Measurements from ENCODE around the gene HNRNPLL. TPM values are rescaled to one million over a fixed set of nuclear protein-coding genes. Genes with fewer than 3 reads are reported as not detected.
"Not testable (repeated sequence)": the region's sequence is repeated elsewhere in the genome, so short reads cannot be mapped to it uniquely, and the experiment has no call there.

HNRNPLL gene
- total RNA-seq, 3 donors from 2014 or later (not counting 1 experiment from before 2014, with no cell fraction given) = 7.3 to 18.4 (median 8.8) TPM

GRCh38 chr2:38546064-38546463 lies 56.7 kb downstream of the HNRNPLL start:
- TF ChIP-seq CTCF (IDR thresholded peaks at IDR 0.05) = no peak
- no peak overlapping the region for H3K27ac Mint-ChIP-seq
- Histone ChIP-seq H3K27ac (ENCODE audit: low read length) (no peak overlapping the region), H3K27me3 (ENCODE audit: control insufficient read depth, insufficient read depth, low read length) (no peaks in the 10 kb centered on the region), H3K4me1 (ENCODE audit: control insufficient read depth, insufficient read depth, low read length) (no peaks in the 10 kb centered on the region), H3K36me3 (ENCODE audit: control insufficient read depth, insufficient read depth, low read length) (no peaks in the 10 kb centered on the region), H3K9me3 (ENCODE audit: control insufficient read depth, insufficient read depth, low read length) (no peaks in the 10 kb centered on the region), H3K4me3 (ENCODE audit: low read length) (no peak overlapping the region)
- ATAC-seq (no peak), DNase-seq (no peak)
- H3K9me3 Mint-ChIP-seq = no peaks in the 10 kb centered on the region
- H3K4me1 Mint-ChIP-seq = peaks cover 5 to 8% of the 10 kb centered on the region in 2 donors
- no peaks in the 10 kb centered on the region for H3K36me3 Mint-ChIP-seq
- H3K4me3 Mint-ChIP-seq = no peak overlapping the region
- intact Hi-C loops (cut with micrococcal nuclease) = no loop called here
- H3K27me3 Mint-ChIP-seq (ENCODE audit: low read depth in 2 of 2) = peaks cover 7 to 10% of the 10 kb centered on the region in 2 donors

GRCh38 chr2:38542248-38542631 lies 60.5 kb downstream of the HNRNPLL start:
- intact Hi-C loops (cut with micrococcal nuclease); ATAC-seq; H3K4me1 Mint-ChIP-seq; H3K4me3 ChIP-seq (ENCODE audit: low read length); H3K4me3 Mint-ChIP-seq; H3K27me3 ChIP-seq (ENCODE audit: control insufficient read depth, insufficient read depth, low read length); H3K36me3 Mint-ChIP-seq; H3K36me3 ChIP-seq (ENCODE audit: control insufficient read depth, insufficient read depth, low read length); H3K9me3 ChIP-seq (ENCODE audit: control insufficient read depth, insufficient read depth, low read length); H3K27ac Mint-ChIP-seq; H3K27ac ChIP-seq (ENCODE audit: low read length); DNase-seq; H3K4me1 ChIP-seq (ENCODE audit: control insufficient read depth, insufficient read depth, low read length); H3K9me3 Mint-ChIP-seq: not testable (repeated sequence)
- H3K27me3 Mint-ChIP-seq (ENCODE audit: low read depth in 2 of 2) = peaks cover 9 to 12% of the 10 kb centered on the region in 2 donors
- 87% methylated on average over 4 of the region's 4 CpGs for WGBS (ENCODE audit: insufficient coverage)

GRCh38 chr2:38540580-38541286 lies 62.0 kb downstream of the HNRNPLL start:
- no peaks in the 10 kb centered on the region for H3K27me3 ChIP-seq (ENCODE audit: control insufficient read depth, insufficient read depth, low read length)
- no peak overlapping the region for H3K4me3 ChIP-seq (ENCODE audit: low read length)
- ATAC-seq (no peak), DNase-seq (no peak)
- Mint-ChIP-seq H3K36me3 (no peaks in the 10 kb centered on the region), H3K4me1 (peaks cover 0 to 5% of the 10 kb centered on the region in 2 donors), H3K9me3 (no peaks in the 10 kb centered on the region), H3K27ac (no peak overlapping the region), H3K27me3 (ENCODE audit: low read depth in 2 of 2) (peaks cover 6 to 13% of the 10 kb centered on the region in 2 donors), H3K4me3 (no peak overlapping the region)
- H3K27ac ChIP-seq (ENCODE audit: low read length) = no peak overlapping the region
- H3K4me1 ChIP-seq (ENCODE audit: control insufficient read depth, insufficient read depth, low read length) = peaks cover 8% of the 10 kb centered on the region
- intact Hi-C loops (cut with micrococcal nuclease) = no loop called here
- 97% methylated on average over 5 of the region's 5 CpGs for WGBS (ENCODE audit: insufficient coverage)
- no peak for TF ChIP-seq CTCF (IDR thresholded peaks at IDR 0.05)
- H3K9me3 ChIP-seq (ENCODE audit: control insufficient read depth, insufficient read depth, low read length) = no peaks in the 10 kb centered on the region
- H3K36me3 ChIP-seq (ENCODE audit: control insufficient read depth, insufficient read depth, low read length) = no peaks in the 10 kb centered on the region

- H3K9me3 ChIP-seq (ENCODE audit: control insufficient read depth, insufficient read depth, low read length) = no peaks in the 10 kb centered on the region
Measured at GRCh38 chr2:38539086-38539485, 63.6 kb downstream of the HNRNPLL start.

More at GRCh38 chr2:38539086-38539485, 63.6 kb downstream of the HNRNPLL start:
- peaks cover 0 to 5% of the 10 kb centered on the region in 2 donors for H3K4me1 Mint-ChIP-seq
- TF ChIP-seq CTCF (IDR thresholded peaks at IDR 0.05) = no peak
- H3K4me3 ChIP-seq (ENCODE audit: low read length) = no peak overlapping the region
- no peak overlapping the region for H3K27ac Mint-ChIP-seq
- H3K27me3 Mint-ChIP-seq (ENCODE audit: low read depth in 2 of 2) = peaks cover 17 to 30% of the 10 kb centered on the region in 2 donors
- intact Hi-C loops (cut with micrococcal nuclease) = no loop called here
- H3K27me3 ChIP-seq (ENCODE audit: control insufficient read depth, insufficient read depth, low read length) = no peaks in the 10 kb centered on the region
- H3K4me3 Mint-ChIP-seq = no peak overlapping the region
- DNase-seq (no peak), ATAC-seq (no peak)
- H3K9me3 Mint-ChIP-seq = no peaks in the 10 kb centered on the region
- no peaks in the 10 kb centered on the region for H3K36me3 ChIP-seq (ENCODE audit: control insufficient read depth, insufficient read depth, low read length)
- WGBS (ENCODE audit: insufficient coverage) = 91% methylated on average over 5 of the region's 5 CpGs
- H3K27ac ChIP-seq (ENCODE audit: low read length) = no peak overlapping the region
- peaks cover 10% of the 10 kb centered on the region for H3K4me1 ChIP-seq (ENCODE audit: control insufficient read depth, insufficient read depth, low read length)
- no peaks in the 10 kb centered on the region for H3K36me3 Mint-ChIP-seq
